IMR-90 (cell line): ENCODE data around the gene ENPP7. TPM values are rescaled to one million over a fixed set of nuclear protein-coding genes. Genes with fewer than 3 reads are reported as not detected.

Source experiments
- ATAC-seq: fragments of 200-7000 bp; cut with Tn5 transposase; 2 replicates; pipeline ENCODE4 v1.9.1; 2020; ENCODE audit warnings: low read depth, mild to moderate bottlenecking, moderate library complexity
- BruUV-seq: library from RNA; stranded (reverse); fragments of 400-500 nt; replicated peaks from 2 replicates; lab custom pipeline; 2021; lab: Mats Ljungman, UMichigan
- CTCF ChIA-PET: fragments of 300-600 bp; formaldehyde crosslinking; extraction: SDS; loops from one replicate; lab custom pipeline; 2021; ENCODE audit warnings: antibody characterized with exemption; lab: Yijun Ruan, JAX
- POLR2A ChIA-PET: fragments of 300-600 bp; sonication (Branson Sonifier 250); formaldehyde crosslinking; loops from one replicate; lab custom pipeline; 2022; ENCODE audit warnings: antibody characterized with exemption; ENCODE audit not compliant: unreplicated experiment; lab: Charles Lee
- DNase-seq: peaks from one replicate; pipeline ENCODE4 v3.0.0; 2013
- H2AFZ ChIP-seq: replicated peaks from 2 replicates; pipeline ENCODE3; 2013; ENCODE audit warnings: low read length, mild to moderate bottlenecking; ENCODE audit not compliant: poor library complexity
- H2AK5ac ChIP-seq: 2 replicates; pipeline ENCODE4 v1.6.1; 2013; ENCODE audit warnings: low read depth, low read length, inconsistent platforms
- H2AK9ac ChIP-seq: replicated peaks from 2 replicates; pipeline ENCODE3; 2013; ENCODE audit warnings: mild to moderate bottlenecking, low read depth, low read length, moderate library complexity; ENCODE audit not compliant: poor library complexity
- H2BK120ac ChIP-seq: 2 replicates; pipeline ENCODE4 v1.6.1; 2013; ENCODE audit warnings: low read depth, low read length, inconsistent platforms
- H2BK15ac ChIP-seq: 3 replicates; pipeline ENCODE4 v1.6.1; 2013; ENCODE audit warnings: low read depth, low read length, inconsistent platforms
- H2BK20ac ChIP-seq: 2 replicates; pipeline ENCODE4 v1.6.1; 2013; ENCODE audit warnings: low read depth, mild to moderate bottlenecking, inconsistent platforms, low read length, moderate library complexity
- H2BK5ac ChIP-seq: 2 replicates; pipeline ENCODE4 v1.6.1; 2013; ENCODE audit warnings: mild to moderate bottlenecking, low read depth, low read length, inconsistent platforms; ENCODE audit not compliant: poor library complexity, severe bottlenecking
- H3K14ac ChIP-seq: replicated peaks from 2 replicates; pipeline ENCODE4 v1.6.1; 2013; ENCODE audit warnings: low read depth, low read length, inconsistent platforms
- H3K18ac ChIP-seq: 2 replicates; pipeline ENCODE4 v1.6.1; 2013; ENCODE audit warnings: low read depth, low read length, control low read depth
- H3K23ac ChIP-seq: 2 replicates; pipeline ENCODE4 v1.6.1; 2013; ENCODE audit warnings: low read depth, low read length, inconsistent platforms
- H3K27ac ChIP-seq: 2 replicates; pipeline ENCODE4 v1.5.1; 2013; ENCODE audit warnings: mild to moderate bottlenecking, control low read depth, low read length; ENCODE audit not compliant: insufficient read depth
- H3K27me3 ChIP-seq: 2 replicates; pipeline ENCODE4 v1.6.1; 2013; ENCODE audit warnings: low read length; ENCODE audit not compliant: control insufficient read depth, insufficient read depth
- H3K36me3 ChIP-seq: 2 replicates; pipeline ENCODE4 v1.6.1; 2013; ENCODE audit warnings: low read length, mixed read lengths; ENCODE audit not compliant: control insufficient read depth, insufficient read depth
- H3K4ac ChIP-seq: 2 replicates; pipeline ENCODE4 v1.6.1; 2013; ENCODE audit warnings: low read depth, low read length, inconsistent platforms
- H3K4me1 ChIP-seq: 2 replicates; pipeline ENCODE4 v1.6.1; 2013; ENCODE audit warnings: low read length, mixed read lengths; ENCODE audit not compliant: control insufficient read depth, insufficient read depth
- H3K4me2 ChIP-seq: 2 replicates; pipeline ENCODE4 v1.6.1; 2013; ENCODE audit warnings: low read depth, mild to moderate bottlenecking, control low read depth, low read length, moderate library complexity
- H3K4me3 ChIP-seq: 2 replicates; pipeline ENCODE4 v1.5.1; 2013; ENCODE audit warnings: low read depth, mild to moderate bottlenecking, control low read depth, low read length, moderate library complexity; ENCODE audit not compliant: insufficient read depth
- H3K56ac ChIP-seq: 2 replicates; pipeline ENCODE4 v1.6.1; 2013; ENCODE audit warnings: low read length, inconsistent platforms; ENCODE audit not compliant: insufficient read depth; ENCODE audit errors: extremely low read depth
- H3K79me1 ChIP-seq, 2 experiments: 2 replicates each; pipeline ENCODE4 v1.6.1; 2013; ENCODE audit warnings: low read length in 2 of 2, inconsistent platforms in 1 of 2, low read depth in 1 of 2
- H3K9ac ChIP-seq: 2 replicates; pipeline ENCODE4 v1.6.1; 2013; ENCODE audit warnings: low read depth, low read length, control low read depth
- H3K9me1 ChIP-seq: 2 replicates; pipeline ENCODE4 v1.6.1; 2013; ENCODE audit warnings: low read length, inconsistent platforms; ENCODE audit not compliant: insufficient read depth
- H3K9me3 ChIP-seq: 2 replicates; pipeline ENCODE4 v1.6.1; 2013; ENCODE audit warnings: low read length; ENCODE audit not compliant: control insufficient read depth, insufficient read depth
- H4K20me1 ChIP-seq: 2 replicates; pipeline ENCODE4 v1.6.1; 2013; ENCODE audit warnings: low read length, inconsistent platforms; ENCODE audit not compliant: insufficient read depth
- H4K5ac ChIP-seq: 2 replicates; pipeline ENCODE4 v1.6.1; 2013; ENCODE audit warnings: mild to moderate bottlenecking, low read depth, low read length, control low read depth
- H4K8ac ChIP-seq, 2 experiments: 2 replicates each; pipeline ENCODE4 v1.6.1; 2013; ENCODE audit warnings: low read depth in 2 of 2, low read length in 2 of 2, control low read depth in 1 of 2, inconsistent platforms in 1 of 2
- H4K91ac ChIP-seq: 2 replicates; pipeline ENCODE4 v1.6.1; 2013; ENCODE audit warnings: low read depth, low read length, inconsistent platforms; ENCODE audit not compliant: insufficient read depth
- BHLHE40 ChIP-seq: fragments of 150-350 bp; IDR thresholded peaks from 2 replicates; pipeline ENCODE4 v1.6.1; 2016; ENCODE audit warnings: mild to moderate bottlenecking, low read depth, low read length
- FOS ChIP-seq: fragments of 150-350 bp; IDR thresholded peaks from 2 replicates; pipeline ENCODE4 v1.6.1; 2016; ENCODE audit warnings: low read depth, low read length
- MXI1 ChIP-seq: IDR thresholded peaks from 2 replicates; pipeline ENCODE4 v1.6.1; 2012; ENCODE audit warnings: low read depth, mild to moderate bottlenecking, low read length, moderate library complexity, borderline replicate concordance
- NFE2L2 ChIP-seq: fragments of 150-350 bp; IDR thresholded peaks from 2 replicates; pipeline ENCODE4 v1.6.1; 2016; ENCODE audit warnings: low read depth, mild to moderate bottlenecking, low read length
- RAD21 ChIP-seq: IDR thresholded peaks from 2 replicates; pipeline ENCODE4 v1.6.1; 2012; ENCODE audit warnings: low read length, improper control_type of control experiment
- RFX5 ChIP-seq: IDR thresholded peaks from 2 replicates; pipeline ENCODE4 v1.8.0; 2012; ENCODE audit warnings: low read depth, mild to moderate bottlenecking, low read length, moderate library complexity
- SMC3 ChIP-seq: fragments of 150-350 bp; IDR thresholded peaks from 2 replicates; pipeline ENCODE4 v1.6.1; 2016; ENCODE audit warnings: low read depth, mild to moderate bottlenecking, antibody characterized with exemption, low read length, moderate library complexity
- WGBS, 2 experiments: methylation state at CpG; one replicate each; pipeline versions ENCODE4 v1.1.5 to v1.1.7; 2013; ENCODE audit warnings: missing lambda C conversion rate in 2 of 2; ENCODE audit not compliant: insufficient read length in 1 of 2; ENCODE audit errors: extremely low coverage in 2 of 2; 5-methylcytosine and 5-hydroxymethylcytosine counted together
- dilution Hi-C: fragments of 300-500 bp; cut with HindIII; formaldehyde crosslinking; loops from one replicate; pipeline ENCODE4 v1.14.3; 2018; ENCODE audit warnings: low sequenced_read_pairs; ENCODE audit not compliant: unreplicated experiment
- in situ Hi-C: fragments of 300-500 bp; cut with MboI; formaldehyde crosslinking; loops from 3 replicates; pipeline ENCODE4 v1.14.3; 2019; ENCODE audit warnings: low sequenced_read_pairs, inconsistent platforms, mixed read lengths
- intact Hi-C: fragments of 100-400 bp; cut with micrococcal nuclease; formaldehyde crosslinking; loops from 2 replicates; pipeline ENCODE4 v1.10.0; 2022
- polyA plus RNA-seq, 3 experiments: library from polyadenylated mRNA; depleted of rRNA; stranded (reverse); fragments of >200 nt; gene quantifications; 2 replicates each; pipeline ENCODE4 v1.2.3, GENCODE V29; 2012; ENCODE audit warnings: low replicate concordance in 1 of 3
- total RNA-seq: library from RNA; depleted of rRNA; stranded (reverse); fragments of >200 nt; gene quantifications from 2 replicates; pipeline ENCODE4 v1.2.3, GENCODE V29; 2012
- TF ChIP-seq, protein P1 (sequence below): fragments of 150-350 bp; IDR thresholded peaks from 2 replicates; pipeline ENCODE4 v1.6.1; 2016; ENCODE audit warnings: low read depth, mild to moderate bottlenecking, low read length, moderate library complexity, borderline replicate concordance

The ENPP7 gene
- total and polyA plus RNA-seq, 2 of the 4 experiments (the other 2 are of a cell fraction) = not detected

DNA sequence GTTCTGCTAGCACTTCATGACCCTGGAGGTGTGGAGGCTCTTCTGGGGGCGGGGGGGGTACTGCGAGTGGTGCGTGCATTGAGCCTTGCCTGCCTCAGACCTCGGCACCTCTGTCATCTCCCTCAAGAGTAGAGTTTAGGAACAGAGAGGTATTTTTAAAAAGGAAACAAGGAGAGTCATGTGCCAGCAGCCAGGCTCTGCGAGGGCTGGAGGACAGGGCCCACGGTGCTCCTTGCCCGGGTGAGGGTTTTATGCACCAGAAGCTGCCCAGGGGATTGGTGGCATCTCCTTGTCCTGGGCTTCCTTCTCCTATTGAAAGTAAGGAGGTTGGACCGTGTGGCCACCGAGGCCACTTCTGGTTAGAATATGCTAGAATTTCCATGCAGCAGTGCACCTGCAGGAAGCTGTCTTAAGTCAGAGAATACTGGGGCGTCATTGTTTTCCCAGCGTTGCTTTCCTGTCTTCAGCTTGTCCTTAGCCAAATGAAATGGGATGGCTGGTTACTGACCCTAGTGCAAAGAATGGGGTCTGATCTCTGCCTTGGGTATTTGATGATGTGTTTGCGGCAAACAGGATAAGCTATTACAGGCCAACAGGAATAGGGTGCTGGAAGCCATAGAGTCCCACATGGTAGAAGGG is 50.4 kb downstream of the ENPP7 start:
- H3K27me3 ChIP-seq = peaks cover 15% of the 10 kb centered on the region
- intact Hi-C loops = no loop called here
- dilution Hi-C loops = no loop called here

More for the DNA sequence above, 50.4 kb downstream of the ENPP7 start:
- H4K8ac ChIP-seq = no peak overlapping the region
- no peak overlapping the region for H4K91ac ChIP-seq
- no peak overlapping the region for H3K27ac ChIP-seq
- H3K14ac ChIP-seq = no peak overlapping the region
- no peak overlapping the region for H3K9ac ChIP-seq
- H3K9me3 ChIP-seq = 0 out of 2 replicates have a peak, but pooled peaks cover 3% of the 10 kb centered on the region
- H2AK9ac ChIP-seq = peak overlapping the region; percentile 37
- no peaks in the 10 kb centered on the region; a peak in 1 of 4 replicates for H3K79me1 ChIP-seq
- no peak overlapping the region for H3K4ac ChIP-seq
- no peak overlapping the region for H3K56ac ChIP-seq
- CTCF ChIA-PET = no interaction called here
- peaks cover 8% of the 10 kb centered on the region; the same call in 1 of the 2 replicates for H4K20me1 ChIP-seq
- H2BK15ac ChIP-seq = no peak overlapping the region
- DNase-seq (no peak), ATAC-seq (no peak)
- no peaks in the 10 kb centered on the region for H3K9me1 ChIP-seq
- in situ Hi-C loops = loop anchor here (10.0 kb wide), 1 partner anchor 134 kb away; no protein-coding TSS in a partner anchor
- peaks cover 3% of the 10 kb centered on the region; the same call in 1 of the 2 replicates for H3K4me1 ChIP-seq
- no peak overlapping the region for H2BK20ac ChIP-seq
- H3K36me3 ChIP-seq = peaks cover 4% of the 10 kb centered on the region
- no peak overlapping the region for H2BK5ac ChIP-seq
- H2AFZ ChIP-seq = no peak overlapping the region
- no peak overlapping the region for H3K4me3 ChIP-seq
- WGBS, 2 experiments = 100% methylated on average over 2 of the region's 12 CpGs; no CpG with 5 or more reads in 1 of the 2 experiments
- H2BK120ac ChIP-seq = no peak overlapping the region
- TF ChIP-seq SMC3 = no peak
- no peak for TF ChIP-seq NFE2L2
- TF ChIP-seq, protein P1, sequence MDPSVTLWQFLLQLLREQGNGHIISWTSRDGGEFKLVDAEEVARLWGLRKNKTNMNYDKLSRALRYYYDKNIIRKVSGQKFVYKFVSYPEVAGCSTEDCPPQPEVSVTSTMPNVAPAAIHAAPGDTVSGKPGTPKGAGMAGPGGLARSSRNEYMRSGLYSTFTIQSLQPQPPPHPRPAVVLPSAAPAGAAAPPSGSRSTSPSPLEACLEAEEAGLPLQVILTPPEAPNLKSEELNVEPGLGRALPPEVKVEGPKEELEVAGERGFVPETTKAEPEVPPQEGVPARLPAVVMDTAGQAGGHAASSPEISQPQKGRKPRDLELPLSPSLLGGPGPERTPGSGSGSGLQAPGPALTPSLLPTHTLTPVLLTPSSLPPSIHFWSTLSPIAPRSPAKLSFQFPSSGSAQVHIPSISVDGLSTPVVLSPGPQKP = no peak
- no peak for TF ChIP-seq RAD21
- TF ChIP-seq BHLHE40 = no peak
- TF ChIP-seq FOS = no peak
- TF ChIP-seq RFX5 = no peak
- TF ChIP-seq MXI1 = no peak
- H3K4me2 ChIP-seq = no peak overlapping the region
- H3K23ac ChIP-seq = no peak overlapping the region
- no peak overlapping the region for H2AK5ac ChIP-seq
- POLR2A ChIA-PET = no interaction called here
- BruUV-seq = no TSS peak
- no peak overlapping the region for H4K5ac ChIP-seq
- no peak overlapping the region for H3K18ac ChIP-seq
